ENCODE data around the gene HK1.
"Not testable (repeated sequence)": the region's sequence is repeated elsewhere in the genome, so short reads cannot be mapped to it uniquely, and the experiment has no call there.

Gene HK1

DNA sequence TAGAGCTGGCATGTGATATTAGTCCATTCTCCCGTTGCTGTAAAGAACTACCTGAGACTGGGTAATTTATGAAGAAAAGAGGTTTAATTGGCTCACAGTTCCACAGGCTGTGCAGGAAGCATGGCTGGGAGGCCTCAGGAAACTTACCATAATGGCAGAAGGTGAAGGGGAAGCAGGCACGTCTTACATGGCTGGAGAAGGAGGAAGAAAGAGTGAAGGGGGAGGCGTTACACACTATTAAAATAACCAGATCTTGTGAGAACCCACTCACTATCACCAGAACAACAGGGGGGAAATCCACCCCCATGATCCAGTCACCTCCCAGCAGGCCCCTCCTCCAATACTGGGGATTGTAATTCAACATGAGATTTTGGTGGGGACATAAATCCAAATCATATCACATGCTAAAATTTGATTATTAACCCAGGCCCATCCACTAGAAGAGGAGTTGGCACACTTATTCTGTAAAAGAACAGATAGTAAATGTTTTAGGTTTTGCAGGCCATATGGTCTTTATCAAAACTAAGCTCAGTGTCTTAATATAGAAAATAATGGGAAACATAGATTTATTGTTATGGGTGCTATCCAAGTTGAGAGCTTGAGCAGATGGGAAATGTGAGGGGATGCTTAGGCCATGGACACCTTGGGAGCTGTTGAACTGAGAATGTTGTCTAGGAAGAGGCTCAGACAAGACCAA, 18.6 kb upstream of the HK1 start:
- DNase-seq: no peak

DNA sequence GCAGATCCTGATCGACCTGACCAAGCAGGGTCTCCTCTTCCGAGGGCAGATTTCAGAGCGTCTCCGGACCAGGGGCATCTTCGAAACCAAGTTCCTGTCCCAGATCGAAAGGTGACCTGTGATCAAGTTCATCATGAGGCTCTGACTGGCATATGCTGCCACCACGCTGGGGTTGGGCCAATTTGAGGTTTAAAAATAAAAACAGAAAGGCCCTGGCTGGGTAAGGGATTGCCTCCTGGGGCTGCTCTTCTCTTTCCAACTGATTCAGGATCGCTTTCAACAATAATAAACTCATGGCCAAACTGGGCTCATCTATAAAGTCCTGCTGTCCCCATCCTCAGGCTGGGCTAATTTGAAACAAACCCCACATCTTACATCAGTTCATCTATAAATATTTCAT, 17.1 kb upstream of the HK1 start:
- no peak for DNase-seq

DNA sequence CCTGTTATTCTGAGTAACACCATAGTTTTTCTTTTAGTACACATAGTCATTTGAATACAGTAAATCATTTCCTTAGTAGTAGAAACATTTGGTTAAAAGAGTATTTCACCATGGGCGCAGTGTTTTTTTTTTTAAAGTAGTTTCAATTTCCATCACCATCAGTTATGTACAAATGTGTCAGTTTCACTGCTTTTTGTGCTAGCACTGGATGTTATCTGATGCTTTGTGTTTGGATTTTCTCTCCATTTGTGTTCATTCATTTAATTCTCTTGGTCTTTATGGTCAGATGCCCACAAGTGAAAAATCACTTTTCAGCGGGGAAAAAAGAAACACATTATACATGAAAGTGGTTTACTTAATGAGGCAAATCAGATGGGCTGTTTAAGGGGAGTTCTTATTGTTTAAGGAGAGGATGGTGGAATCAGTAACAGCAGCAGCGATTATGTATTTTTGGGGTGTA, 16.0 kb upstream of the HK1 start:
- DNase-seq: no peak

DNA sequence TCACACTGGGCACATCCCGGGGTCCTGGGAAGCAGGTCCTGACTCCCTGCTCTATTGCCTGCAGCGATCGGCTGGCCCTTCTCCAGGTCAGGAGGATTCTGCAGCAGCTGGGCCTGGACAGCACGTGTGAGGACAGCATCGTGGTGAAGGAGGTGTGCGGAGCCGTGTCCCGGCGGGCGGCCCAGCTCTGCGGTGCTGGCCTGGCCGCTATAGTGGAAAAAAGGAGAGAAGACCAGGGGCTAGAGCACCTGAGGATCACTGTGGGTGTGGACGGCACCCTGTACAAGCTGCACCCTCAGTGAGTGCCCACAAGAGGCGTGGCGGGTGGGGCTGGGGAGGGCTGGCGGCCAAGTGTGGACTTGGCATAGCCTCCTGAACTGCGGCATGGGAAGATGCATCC, 12.8 kb upstream of the HK1 start:
- DNase-seq: no peak

DNA sequence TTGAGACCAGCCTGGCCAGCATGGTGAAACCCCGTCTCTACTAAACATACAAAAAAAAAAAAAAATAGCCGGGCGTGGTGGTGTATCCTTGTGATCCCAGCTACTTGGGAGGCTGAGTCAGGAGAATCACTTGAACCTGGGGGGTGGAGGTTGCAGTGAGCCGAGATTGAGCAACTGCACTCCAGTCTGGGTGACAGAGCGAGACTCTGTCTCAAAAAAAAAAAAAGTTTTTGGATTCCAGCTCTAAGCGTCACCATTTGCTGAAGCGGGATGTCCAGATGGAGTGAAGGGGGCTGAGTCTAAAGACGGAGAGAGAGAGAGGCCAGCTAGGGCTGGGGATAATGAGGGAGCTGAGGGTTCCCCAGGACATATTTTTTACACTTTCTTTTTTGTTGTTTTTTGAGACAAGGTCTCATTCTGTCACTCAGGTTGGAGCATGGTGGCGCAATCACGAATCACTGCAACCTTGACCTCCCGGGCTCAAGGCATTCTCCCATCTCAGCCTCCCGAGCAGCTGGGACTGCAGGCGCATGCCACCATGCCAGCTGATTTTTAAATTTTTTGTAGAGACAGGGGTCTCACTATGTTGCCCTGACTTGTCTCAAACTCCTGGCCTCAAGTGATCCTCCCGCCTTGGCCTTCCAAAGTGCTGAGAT, 9.4 kb upstream of the HK1 start:
- DNase-seq: no peak

DNA sequence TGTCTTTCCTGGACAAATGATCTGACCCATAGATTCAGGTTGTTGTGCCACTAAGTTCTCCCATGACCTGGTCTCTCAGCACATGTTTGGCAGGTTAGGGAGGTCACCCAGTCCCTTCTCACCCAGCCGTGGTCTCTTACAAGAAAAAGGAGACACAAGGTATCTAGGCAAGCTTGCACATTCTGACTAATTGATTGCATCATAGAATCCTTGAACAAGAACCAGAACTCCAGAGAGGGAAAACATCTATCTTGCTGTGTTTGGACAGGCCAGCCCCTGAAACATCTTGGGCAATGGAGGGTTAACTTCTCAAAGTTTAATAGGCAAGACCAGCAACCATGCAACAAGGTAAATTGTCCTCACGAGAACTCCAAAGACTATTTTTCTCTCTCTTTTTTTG, 8.5 kb upstream of the HK1 start:
- DNase-seq: no peak

DNA sequence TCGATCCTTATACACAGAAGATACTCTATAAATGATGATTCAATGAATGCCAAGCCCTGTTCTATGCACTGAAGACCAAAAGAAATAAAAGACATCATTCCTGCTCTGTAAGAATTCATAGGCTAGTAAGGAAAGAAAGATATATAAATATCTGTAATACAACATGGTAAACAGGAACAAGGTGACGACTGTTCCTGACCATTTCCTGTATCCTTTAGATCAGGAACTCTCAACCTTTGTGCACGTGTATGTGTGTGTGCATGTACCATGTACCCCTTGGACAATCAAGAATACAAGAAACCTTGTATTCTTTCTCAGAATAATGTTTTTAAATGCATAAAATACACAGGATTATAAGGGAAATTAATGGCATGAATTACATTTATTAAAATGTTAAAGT, 7.3 kb upstream of the HK1 start:
- no peak for DNase-seq

DNA sequence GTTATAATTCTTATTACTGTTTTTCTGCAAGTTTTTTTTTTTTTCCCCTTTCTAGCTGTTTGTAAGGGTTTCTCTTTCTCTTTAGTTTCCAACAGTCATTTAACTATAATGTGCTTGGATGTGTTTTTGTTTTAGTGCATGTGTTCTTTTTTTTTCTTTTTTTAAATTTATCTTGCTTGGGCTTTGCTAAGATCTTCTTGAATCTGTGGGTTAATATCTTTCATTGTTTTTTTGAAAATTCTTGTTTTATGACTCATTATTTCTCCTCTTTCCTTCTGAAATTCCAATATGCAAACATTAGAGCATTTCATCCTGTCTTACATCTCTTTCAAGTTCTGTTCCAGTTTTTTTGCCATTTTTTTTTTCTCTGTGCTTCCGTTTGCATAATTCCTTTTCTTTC, 5.7 kb upstream of the HK1 start:
- no peak for DNase-seq

DNA sequence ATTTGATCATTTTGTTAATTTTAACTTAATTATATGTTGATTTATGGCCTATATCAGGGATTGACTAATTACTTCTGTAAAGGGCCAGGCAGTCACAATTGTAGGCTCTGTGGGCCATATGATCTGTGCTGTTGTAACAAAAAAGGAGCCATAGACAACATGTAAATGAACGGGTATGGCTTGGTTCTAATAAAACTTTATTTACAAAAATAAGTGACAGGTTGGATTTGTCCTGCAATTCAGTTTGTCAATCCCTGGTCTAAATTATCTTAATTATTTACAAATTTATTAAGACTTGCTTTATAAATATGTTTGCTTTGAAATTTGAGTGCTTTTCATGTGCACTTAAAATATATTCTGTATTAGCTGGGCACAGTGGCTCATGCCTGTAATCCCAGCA, 2.9 kb upstream of the HK1 start:
- DNase-seq: no peak

DNA sequence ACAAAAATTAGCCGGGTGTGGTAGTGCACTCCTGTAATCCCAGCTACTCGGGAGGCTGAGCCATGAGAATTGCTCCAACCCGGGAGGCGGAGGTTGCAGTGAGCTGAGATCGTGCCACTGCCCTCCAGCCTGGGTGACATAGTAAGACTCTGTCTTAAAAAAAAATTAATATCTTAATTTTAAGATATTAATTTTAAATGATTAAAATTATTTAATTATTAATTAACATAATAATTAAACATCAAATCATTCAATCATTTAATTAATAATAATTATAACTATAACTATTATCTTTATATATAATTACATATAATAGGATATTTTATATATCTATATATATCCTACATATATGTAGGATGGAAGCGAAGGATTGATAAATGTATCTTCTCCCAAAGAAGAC, 1.8 kb upstream of the HK1 start:
- DNase-seq: no peak

DNA sequence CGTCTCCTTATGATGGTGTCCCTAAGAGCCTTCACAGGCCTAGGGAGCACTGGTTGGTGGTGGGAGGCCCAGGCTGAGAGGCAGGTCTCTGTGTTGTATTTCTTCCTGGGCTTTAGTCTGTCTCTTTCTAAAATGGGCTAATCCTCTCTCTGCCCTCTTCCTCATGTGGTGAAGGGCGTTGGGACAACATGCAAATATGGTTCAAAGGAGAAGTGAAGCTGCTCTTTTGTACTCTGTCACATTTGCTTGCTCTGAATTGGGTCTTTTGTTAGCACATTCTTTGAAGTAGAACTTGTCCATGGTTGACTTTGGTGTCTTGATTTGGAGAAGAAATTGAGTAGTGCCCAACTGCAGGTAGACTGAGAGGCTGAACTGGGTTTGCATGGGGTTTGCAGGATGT, 814 bp downstream of the HK1 start:
- DNase-seq: no peak

DNA sequence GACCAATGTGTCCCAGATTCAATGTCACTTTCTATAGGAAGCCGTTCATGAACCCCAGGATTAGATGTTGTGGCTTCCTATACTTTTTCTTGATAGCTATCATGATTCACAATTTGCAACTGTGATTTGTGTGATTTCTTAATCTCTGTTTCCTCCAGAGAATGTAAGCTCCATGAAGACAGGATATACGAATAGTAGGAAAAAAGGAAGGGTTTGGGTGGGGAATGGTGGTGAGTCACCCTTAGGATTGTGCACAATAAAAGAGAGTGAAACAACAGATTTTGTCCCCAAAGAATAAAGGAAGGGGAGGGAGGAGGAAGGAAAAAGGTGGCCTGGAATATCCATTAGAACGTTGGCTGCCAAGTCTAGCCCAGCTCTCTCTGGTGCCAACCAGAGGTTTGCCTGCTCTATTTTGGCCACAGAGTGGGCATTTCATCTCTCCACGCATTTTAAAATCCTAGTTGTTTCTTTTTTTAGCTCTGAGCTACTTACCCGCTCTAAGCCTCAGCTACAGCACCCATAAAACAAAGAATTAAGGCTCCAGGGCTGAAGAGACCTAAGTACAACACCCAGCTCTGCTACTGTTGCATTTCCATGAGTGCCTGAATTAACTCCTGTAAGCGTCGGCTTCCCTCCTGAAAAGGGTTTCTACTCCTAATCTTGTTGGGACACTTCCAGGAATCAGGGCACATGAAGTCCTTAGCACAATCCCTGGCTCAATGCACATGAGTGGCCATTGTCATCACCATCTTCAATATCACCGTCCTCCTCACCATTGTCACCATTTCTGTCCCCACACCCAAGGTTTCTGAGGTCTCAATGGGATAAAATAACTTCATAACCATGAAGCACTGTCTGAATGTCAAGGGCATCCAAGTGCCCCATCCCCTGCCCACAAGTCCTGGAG, 3.5 kb downstream of the HK1 start:
- DNase-seq: no peak

DNA sequence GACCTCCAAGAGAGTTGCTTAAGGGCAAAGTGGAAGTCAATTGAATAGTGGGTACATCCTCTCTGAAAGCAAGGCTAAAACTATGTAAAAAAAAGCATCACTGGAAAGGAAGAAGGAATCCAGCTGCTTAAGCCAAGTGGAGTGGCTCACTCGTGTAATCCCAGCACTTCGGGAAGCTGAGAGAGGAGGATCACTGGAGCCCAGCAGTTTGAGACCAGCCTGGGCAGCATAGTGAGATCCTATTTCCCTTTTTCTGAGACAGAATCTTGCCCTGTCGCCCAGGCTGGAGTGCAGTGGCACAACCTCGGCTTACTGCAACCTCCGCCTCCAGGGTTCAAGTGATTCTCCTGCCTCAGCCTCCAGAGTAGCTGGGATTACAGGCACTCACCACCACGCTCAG, 6.1 kb downstream of the HK1 start:
- DNase-seq: not testable (repeated sequence)

DNA sequence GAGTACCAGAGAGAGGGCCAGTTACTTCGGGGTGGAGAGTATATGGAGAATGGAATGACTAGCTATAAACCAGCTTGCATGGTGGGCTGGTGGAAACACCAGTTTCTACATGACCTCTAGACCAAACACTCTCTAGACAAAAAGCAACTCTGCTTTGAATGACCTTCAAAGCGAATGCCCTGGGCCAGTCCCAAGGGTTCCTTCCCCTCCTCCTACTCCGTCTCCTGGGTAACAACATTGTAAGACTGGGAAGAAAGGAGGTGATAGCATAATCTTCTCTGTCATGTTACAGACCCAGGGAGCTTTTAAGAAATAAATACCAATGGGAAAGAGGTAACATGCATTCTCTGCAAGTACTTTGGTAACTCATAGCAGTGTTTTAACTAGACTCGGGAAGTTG, 7.4 kb downstream of the HK1 start:
- no peak for DNase-seq

DNA sequence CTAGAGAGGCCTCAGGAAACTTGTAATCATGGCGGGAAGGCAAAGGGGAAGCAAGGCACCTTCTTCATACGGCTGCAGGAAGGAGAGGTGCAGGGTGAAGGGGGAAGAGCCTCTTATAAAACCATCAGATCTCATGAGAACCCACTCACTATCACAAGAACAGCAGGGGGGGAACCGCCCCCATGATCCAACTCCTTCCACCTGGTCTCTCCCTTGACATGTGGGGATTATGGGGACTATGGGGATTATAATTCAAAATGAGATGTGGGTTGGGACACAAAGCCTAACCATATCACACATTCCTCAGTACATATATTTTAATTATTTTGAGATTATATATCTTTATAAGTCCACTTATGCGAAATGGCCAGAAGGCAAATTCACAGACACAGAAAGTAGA, 8.9 kb downstream of the HK1 start:
- no peak for DNase-seq

DNA sequence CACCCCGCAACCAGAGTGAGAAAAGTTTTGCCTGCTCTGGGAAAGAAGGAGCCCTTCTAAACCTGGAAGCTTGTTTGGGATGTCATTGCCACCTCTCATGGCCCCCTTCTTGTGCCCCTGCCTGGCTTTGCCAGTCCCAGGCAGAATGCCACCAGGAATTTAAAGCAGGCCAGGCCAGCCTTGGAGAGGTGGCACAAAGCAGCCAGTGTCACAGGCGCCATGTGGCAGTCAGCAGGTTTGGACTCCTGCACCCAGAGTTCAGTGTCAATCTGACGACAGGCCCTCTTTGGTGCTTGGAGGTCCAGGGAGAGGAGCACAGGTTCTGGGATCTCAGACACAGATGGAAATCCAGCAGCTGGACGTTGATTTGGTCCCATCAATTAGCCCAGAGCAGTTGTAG, 12.7 kb downstream of the HK1 start:
- no peak for DNase-seq

DNA sequence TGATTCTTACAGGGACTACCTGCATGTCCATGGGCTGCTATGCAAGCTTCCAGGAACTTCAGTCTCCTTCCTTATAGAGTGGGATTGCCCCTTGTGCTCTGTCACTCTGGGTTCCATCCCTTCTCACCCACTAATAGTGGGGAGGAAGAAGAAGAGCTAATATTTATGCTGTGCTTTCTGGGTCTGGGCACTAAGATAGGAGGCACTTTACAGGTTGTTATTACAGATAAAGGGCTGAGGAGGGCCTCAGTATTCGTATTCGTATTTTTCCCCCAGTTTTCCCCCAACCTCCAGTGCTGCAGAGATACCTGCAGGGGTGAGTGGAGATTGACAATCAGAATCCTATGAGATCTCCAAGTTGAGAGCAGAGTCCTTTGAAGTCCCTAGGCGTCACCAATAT, 14.2 kb downstream of the HK1 start:
- DNase-seq: no peak

DNA sequence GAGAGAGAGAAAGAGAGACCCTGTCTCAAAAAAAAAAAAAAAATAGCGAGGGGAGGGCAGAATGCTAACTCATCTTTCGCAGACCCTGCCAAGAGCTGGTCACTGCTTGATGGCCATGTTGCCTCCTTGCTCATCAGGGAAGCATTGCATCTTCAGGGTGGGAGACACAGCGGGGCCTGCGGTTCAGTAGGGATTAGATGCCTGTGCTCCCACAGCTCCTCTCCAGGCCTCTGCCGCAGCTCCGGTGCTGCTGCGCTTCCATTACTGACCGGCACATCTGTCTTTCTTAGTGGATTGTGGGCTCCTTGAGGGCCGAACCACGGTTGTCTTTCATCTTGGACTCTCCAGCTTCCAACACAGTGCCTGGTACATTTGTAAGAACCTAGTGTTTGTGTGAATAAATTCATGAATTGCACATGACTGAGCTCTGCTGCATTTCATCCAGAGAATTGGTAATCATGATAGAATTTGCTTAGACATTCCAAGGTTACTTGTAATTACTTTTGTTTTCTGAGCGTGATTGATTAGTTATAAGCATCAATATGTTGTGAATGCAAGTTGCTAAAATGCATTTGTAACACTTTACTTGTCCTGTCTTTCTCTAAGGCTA, 16.8 kb downstream of the HK1 start:
- DNase-seq: no peak

DNA sequence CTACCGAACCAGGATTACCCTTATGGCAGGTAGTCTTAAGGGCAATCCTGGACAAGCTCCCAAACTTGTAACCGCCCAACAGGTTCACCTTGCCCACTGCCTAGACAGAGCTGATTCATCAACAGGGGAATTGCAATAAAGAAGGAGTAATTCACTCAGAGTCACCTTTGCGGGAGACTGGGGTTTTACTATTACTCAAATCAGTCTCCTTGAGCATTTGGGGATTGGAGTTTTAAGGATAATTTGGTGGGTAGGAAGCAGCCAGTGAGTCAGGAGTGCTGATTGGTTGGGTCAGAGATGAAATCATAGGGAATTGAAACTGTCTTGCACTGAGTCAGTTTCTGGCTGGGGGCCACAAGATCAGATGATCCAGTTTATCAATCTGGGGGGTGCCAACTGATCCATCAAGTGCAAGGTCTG, 25.3 kb downstream of the HK1 start:
- DNase-seq: no peak

DNA sequence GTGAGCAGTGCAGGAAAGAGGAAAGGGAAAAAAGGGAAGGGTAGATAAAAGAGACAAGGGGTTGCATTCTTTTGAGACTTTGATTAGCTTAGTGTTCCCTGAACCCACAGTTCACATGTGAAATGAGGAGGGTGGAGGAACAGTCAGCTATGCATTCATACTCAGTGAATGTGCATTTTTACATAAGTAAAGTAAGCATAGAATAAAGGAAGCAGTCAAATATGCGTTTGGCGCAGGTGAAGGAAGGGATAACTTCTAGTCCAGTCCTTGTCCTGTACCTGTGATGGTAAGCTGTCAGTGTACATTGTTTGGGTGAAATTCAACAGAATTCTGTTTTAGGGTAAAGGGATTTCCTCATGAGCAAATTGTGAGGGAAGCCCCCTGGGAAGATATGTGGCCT, 28.1 kb downstream of the HK1 start:
- DNase-seq: no peak

DNA sequence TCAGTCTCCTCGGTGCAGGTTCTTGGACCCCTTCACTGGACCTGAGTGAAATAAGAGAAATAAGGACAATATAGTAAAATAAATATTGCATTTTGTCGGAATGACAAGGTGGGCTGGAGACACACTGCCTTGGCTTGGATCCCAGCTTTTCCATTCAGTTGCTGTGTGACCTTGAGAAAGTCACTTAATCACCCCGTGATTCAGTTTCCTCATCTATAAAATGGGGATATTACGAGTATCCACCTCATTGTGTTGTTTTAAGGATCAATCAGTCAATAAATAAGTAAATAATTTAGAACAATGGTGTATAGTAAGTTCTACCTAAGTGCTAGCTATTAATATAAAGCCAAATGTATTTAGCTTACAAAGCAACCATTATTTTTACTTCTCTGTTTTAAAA, 29.1 kb downstream of the HK1 start:
- DNase-seq: no peak

DNA sequence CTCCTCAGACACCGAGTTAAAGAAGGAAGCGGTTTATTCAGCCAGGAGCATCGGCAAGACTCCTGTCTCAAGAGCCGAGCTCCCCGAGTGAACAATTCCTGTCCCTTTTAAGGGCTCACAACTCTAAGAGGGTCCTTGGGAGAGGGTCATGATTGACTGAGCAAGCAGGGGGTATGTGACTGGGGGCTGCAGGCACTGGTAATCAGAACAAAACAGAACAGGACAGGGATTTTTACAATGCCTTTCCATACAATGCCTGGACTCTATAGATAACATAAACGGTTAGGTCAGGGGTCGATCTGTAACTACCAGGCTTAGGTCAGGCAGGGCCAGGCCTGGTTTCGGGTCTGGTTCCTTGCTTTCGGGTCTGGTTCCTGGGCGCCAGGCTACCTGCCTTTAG, 30.0 kb downstream of the HK1 start:
- DNase-seq: not testable (repeated sequence)

DNA sequence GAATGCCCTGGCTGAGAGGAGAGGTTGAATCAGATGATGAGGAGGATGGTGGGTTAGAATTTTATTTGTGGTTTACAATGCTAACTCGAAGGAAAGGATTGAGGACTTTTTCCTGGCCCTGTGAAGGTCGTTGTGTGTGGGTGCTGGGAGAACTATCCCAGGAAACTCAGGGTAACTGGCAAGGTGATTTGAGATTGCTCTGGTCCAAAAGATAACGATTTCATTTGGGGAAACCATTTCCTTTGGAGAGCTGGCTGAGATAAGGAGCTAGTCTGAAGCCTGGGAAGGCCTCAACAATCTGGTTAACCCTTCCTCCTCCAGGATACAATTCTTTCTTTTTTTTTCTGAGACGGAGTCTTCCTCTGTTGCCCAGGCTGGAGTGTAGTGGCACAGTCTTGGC, 33.0 kb downstream of the HK1 start:
- DNase-seq: no peak

DNA sequence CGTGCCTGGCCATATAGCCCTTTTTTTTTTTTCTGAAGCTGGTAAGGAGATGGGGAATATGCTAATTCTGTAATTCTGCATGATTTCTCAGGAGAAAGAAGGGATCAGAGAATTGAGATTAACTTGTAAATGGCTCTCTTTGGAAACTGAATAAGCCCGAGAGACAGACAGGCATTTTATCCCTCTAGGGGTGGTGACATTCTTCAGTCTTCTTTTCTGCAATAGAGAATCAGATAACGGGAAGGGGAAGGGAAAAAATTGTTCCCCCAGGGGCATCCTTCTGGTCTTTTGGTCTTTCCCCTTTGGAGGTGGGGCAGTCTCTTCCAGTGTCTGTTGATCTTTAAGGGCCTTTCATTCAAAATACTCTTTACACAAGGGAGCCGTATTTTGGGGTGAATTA, 34.2 kb downstream of the HK1 start:
- no peak for DNase-seq

Measured in NCI-H2171 (cell line).